ENCODE results near the gene ZNF506.

The ZNF506 gene

GRCh38 chr19:19758164-19758563, 63.4 kb downstream of the ZNF506 start:
- in situ Hi-C loops (cut with HindIII; ENCODE audit: low sequenced_read_pairs), result no loop called here

GRCh38 chr19:19752760-19753403, 68.7 kb downstream of the ZNF506 start:
- TF ChIP-seq, protein P1, sequence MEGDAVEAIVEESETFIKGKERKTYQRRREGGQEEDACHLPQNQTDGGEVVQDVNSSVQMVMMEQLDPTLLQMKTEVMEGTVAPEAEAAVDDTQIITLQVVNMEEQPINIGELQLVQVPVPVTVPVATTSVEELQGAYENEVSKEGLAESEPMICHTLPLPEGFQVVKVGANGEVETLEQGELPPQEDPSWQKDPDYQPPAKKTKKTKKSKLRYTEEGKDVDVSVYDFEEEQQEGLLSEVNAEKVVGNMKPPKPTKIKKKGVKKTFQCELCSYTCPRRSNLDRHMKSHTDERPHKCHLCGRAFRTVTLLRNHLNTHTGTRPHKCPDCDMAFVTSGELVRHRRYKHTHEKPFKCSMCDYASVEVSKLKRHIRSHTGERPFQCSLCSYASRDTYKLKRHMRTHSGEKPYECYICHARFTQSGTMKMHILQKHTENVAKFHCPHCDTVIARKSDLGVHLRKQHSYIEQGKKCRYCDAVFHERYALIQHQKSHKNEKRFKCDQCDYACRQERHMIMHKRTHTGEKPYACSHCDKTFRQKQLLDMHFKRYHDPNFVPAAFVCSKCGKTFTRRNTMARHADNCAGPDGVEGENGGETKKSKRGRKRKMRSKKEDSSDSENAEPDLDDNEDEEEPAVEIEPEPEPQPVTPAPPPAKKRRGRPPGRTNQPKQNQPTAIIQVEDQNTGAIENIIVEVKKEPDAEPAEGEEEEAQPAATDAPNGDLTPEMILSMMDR (IDR thresholded peaks at IDR 0.05; ENCODE audit: low read depth, low read length, missing control alignments), result no peak
- no peak overlapping the region for H3K4me3 ChIP-seq (ENCODE audit: low read depth, low read length)
- in situ Hi-C loops (cut with HindIII; ENCODE audit: low sequenced_read_pairs), result no loop called here

More at GRCh38 chr19:19758164-19758563, 63.4 kb downstream of the ZNF506 start:
- no peak for DNase-seq (ENCODE audit: low read depth)
- H3K4me3 ChIP-seq (ENCODE audit: low read depth, low read length), result no peak overlapping the region
- TF ChIP-seq, protein P1 (IDR thresholded peaks at IDR 0.05; ENCODE audit: low read depth, low read length, missing control alignments), result no peak

GRCh38 chr19:19751846-19752245, 69.7 kb downstream of the ZNF506 start:
- H3K4me3 ChIP-seq (ENCODE audit: low read depth, low read length), result no peak overlapping the region
- no peak for DNase-seq (ENCODE audit: low read depth)
- in situ Hi-C loops (cut with HindIII; ENCODE audit: low sequenced_read_pairs), result no loop called here
- TF ChIP-seq, protein P1 (IDR thresholded peaks at IDR 0.05; ENCODE audit: low read depth, low read length, missing control alignments), result no peak

More at GRCh38 chr19:19752760-19753403, 68.7 kb downstream of the ZNF506 start:
- no peak for DNase-seq (ENCODE audit: low read depth)

DNA sequence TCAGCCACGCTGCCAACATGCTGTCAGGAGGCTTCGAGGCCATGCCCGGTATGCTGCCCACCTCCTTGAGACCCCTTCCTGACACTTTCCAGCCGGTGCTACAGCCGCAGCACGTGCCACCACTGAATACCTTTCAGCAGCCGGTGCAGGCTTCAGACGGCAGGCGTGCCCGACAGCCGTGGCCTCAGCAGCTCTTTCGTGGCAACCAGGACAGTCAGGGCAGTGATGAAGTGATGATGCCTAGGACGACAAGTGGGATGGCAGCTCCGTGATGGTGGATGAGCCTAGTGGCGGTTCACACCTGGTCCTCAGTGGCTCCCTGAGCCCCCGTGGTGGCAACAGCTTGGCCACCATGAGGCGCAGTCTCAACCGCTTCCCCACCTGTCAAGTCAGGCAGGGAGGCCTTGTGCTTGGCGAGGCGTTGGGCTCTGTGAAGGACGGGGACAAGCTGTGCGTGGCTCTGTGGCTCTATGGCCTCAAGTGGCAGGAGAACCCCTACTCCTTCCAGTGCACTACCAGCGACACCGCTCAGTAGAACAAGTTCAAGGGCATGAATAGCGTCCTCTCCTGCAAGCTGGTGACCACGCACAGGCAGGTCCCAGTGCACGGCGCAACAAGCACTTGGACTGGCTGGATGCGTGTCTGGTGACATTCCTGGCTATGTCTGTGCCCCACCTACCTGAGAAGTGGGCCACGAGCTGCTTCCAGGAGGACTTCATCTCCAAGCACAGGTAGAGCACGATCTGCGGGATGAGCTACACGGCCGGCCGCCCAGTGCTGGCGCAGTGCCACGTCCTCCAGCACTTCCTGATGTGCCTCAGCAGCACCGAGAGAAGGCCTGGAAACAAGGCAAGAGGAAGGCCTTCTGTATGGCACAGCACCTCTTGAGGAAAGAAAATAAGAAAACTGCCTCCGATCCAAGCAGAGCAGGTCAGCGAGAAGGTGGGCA, 70.4 kb downstream of the ZNF506 start:
- in situ Hi-C loops (cut with HindIII; ENCODE audit: low sequenced_read_pairs), result no loop called here
- DNase-seq (ENCODE audit: low read depth), result no peak
- TF ChIP-seq, protein P1 (IDR thresholded peaks at IDR 0.05; ENCODE audit: low read depth, low read length, missing control alignments), result no peak
- no peak overlapping the region for H3K4me3 ChIP-seq (ENCODE audit: low read depth, low read length)

- in situ Hi-C loops (cut with HindIII; ENCODE audit: low sequenced_read_pairs), result no loop called here
- H3K4me3 ChIP-seq (ENCODE audit: low read depth, low read length), result no peak overlapping the region
- no peak for DNase-seq (ENCODE audit: low read depth)
- TF ChIP-seq, protein P1 (IDR thresholded peaks at IDR 0.05; ENCODE audit: low read depth, low read length, missing control alignments), result no peak
Measured at GRCh38 chr19:19749908-19750841, 71.4 kb downstream of the ZNF506 start.
